K562 (cell line): ENCODE measurements around the gene MFAP2. TPM values are rescaled to one million over a fixed set of nuclear protein-coding genes. Genes with fewer than 3 reads are reported as not detected.

Source experiments
- ATAC-seq: fragments of 200-7000 bp; cut with Tn5 transposase; 3 replicates; pipeline ENCODE4 v1.9.1; 2020; ENCODE audit warnings: moderate library complexity
- BruUV-seq: library from RNA; stranded (reverse); fragments of 400-500 nt; replicated peaks from 2 replicates; lab custom pipeline; 2021; lab: Mats Ljungman, UMichigan
- CTCF ChIA-PET: fragments of 300-600 bp; formaldehyde crosslinking; extraction: SDS; loops from one replicate; lab custom pipeline; 2021; ENCODE audit warnings: low intra/inter-chr PET ratio; lab: Yijun Ruan, JAX
- POLR2A ChIA-PET: fragments of 300-600, 350-650 bp; sonication (Branson Sonifier 250); formaldehyde crosslinking; extraction: SDS; loops from one replicate; lab custom pipeline; 2021; ENCODE audit warnings: antibody characterized with exemption, inconsistent platforms; lab: Yijun Ruan, JAX
- DNase-seq, 4 experiments: peaks; one replicate each; pipeline versions ENCODE4 v3.0.0 to v3.0.0-alpha.2; 2011 to 2018; ENCODE audit warnings: low spot score in 3 of 4, mixed read lengths in 3 of 4; ENCODE audit errors: extremely low read depth in 1 of 4
- FAIRE-seq: peaks from 2 replicates; lab custom pipeline; 2011; peaks lifted over from hg19 to GRCh38; lab: Jason Lieb, UNC
- H2AFZ ChIP-seq: 2 replicates; pipeline ENCODE4 v1.6.0; 2011; ENCODE audit warnings: low read depth, low read length, control low read depth, inconsistent platforms
- H3K27ac ChIP-seq: fragments of 200-600 bp; 3 replicates; pipeline ENCODE4 v1.8.0; 2011; ENCODE audit warnings: low read depth, mild to moderate bottlenecking, control low read depth, inconsistent platforms, low read length, moderate library complexity, mixed read lengths; ENCODE audit errors: extremely low read depth
- H3K27me3 ChIP-seq, 2 experiments: fragments of 300-600 bp in 1 of 2; 2 replicates in 1 of 2; 3 replicates in 1 of 2; pipeline versions ENCODE4 v1.6.0 to v1.8.0; 2011; ENCODE audit warnings: inconsistent platforms in 2 of 2, low read length in 2 of 2, mild to moderate bottlenecking in 1 of 2, mixed read lengths in 1 of 2, moderate library complexity in 1 of 2; ENCODE audit not compliant: control insufficient read depth in 2 of 2, insufficient read depth in 2 of 2
- H3K36me3 ChIP-seq: fragments of 300-600 bp; 3 replicates; pipeline ENCODE4 v1.8.0; 2011; ENCODE audit warnings: mild to moderate bottlenecking, low read length, inconsistent platforms; ENCODE audit not compliant: control insufficient read depth, insufficient read depth
- H3K4me1 ChIP-seq, 2 experiments: fragments of 200-600 bp in 1 of 2; replicated peaks in 1 of 2; 2 replicates in 1 of 2; 3 replicates in 1 of 2; pipeline versions ENCODE4 v1.5.1 to v1.8.0; 2011; ENCODE audit warnings: inconsistent platforms in 2 of 2, low read length in 2 of 2, mild to moderate bottlenecking in 1 of 2, mixed read lengths in 1 of 2, moderate library complexity in 1 of 2; ENCODE audit not compliant: control insufficient read depth in 2 of 2, insufficient read depth in 2 of 2
- H3K4me2 ChIP-seq: 2 replicates; pipeline ENCODE4 v1.6.1; 2011; ENCODE audit warnings: low read length, control low read depth, inconsistent platforms, mixed read lengths; ENCODE audit not compliant: insufficient read depth
- H3K4me3 ChIP-seq: fragments of 200-600 bp; sonication (generic), shearing (Covaris generic); 2 replicates; pipeline ENCODE4 v1.5.1; 2016; ENCODE audit warnings: control low read depth, inconsistent platforms
- H3K79me2 ChIP-seq: fragments of 200-600 bp; 3 replicates; pipeline ENCODE4 v1.8.0; 2011; ENCODE audit warnings: low read length, inconsistent platforms; ENCODE audit not compliant: control insufficient read depth, insufficient read depth
- H3K9ac ChIP-seq, 2 experiments: 2 replicates each; pipeline versions ENCODE4 v1.6.0 to v1.6.1; 2011; ENCODE audit warnings: low read depth in 2 of 2, low read length in 2 of 2, control low read depth in 1 of 2, inconsistent platforms in 1 of 2, mild to moderate bottlenecking in 1 of 2, mixed read lengths in 1 of 2; ENCODE audit not compliant: insufficient read depth in 1 of 2
- H3K9me1 ChIP-seq: one replicate; pipeline ENCODE4 v1.6.0; 2011; ENCODE audit warnings: inconsistent platforms, mild to moderate bottlenecking, low read length, moderate library complexity; ENCODE audit not compliant: control insufficient read depth, insufficient read depth
- H3K9me3 ChIP-seq: replicated peaks from 2 replicates; pipeline ENCODE4 v1.5.1; 2011; ENCODE audit warnings: low read depth, low read length, inconsistent platforms; ENCODE audit not compliant: control insufficient read depth, insufficient read depth
- H4K20me1 ChIP-seq: replicated peaks from 2 replicates; pipeline ENCODE4 v1.6.1; 2011; ENCODE audit warnings: low read length, inconsistent platforms, mixed read lengths; ENCODE audit not compliant: control insufficient read depth, insufficient read depth
- C11orf30 ChIP-seq: fragments of 450-650 bp; IDR thresholded peaks from 2 replicates; pipeline ENCODE4 v1.6.1; 2016; ENCODE audit warnings: low read depth, mild to moderate bottlenecking
- FOXO4 ChIP-seq: fragments of 450-650 bp; formaldehyde crosslinking; IDR thresholded peaks from 2 replicates; pipeline ENCODE4 v1.4.0; 2020; ENCODE audit warnings: mild to moderate bottlenecking, moderate library complexity
- KLF1 ChIP-seq: fragments of 450-650 bp; IDR thresholded peaks from 2 replicates; pipeline ENCODE4 v1.6.1; 2016; ENCODE audit warnings: missing genetic modification characterization, missing compliant biosample characterization
- MAFF ChIP-seq: IDR thresholded peaks from 2 replicates; pipeline ENCODE4 v1.6.1; 2012; ENCODE audit warnings: low read length, improper control_type of control experiment
- MAFG ChIP-seq: fragments of 450-650 bp; conservative IDR thresholded peaks from 2 replicates; pipeline ENCODE4 v1.6.1; 2016; ENCODE audit warnings: missing genetic modification characterization, missing compliant biosample characterization
- MAFK ChIP-seq: IDR thresholded peaks from 2 replicates; pipeline ENCODE4 v1.6.1; 2011; ENCODE audit warnings: low read length, improper control_type of control experiment
- PRDM10 ChIP-seq: fragments of 450-650 bp; IDR thresholded peaks from 2 replicates; pipeline ENCODE4 v1.6.1; 2018; ENCODE audit not compliant: partially characterized antibody
- SOX6 ChIP-seq: fragments of 450-650 bp; IDR thresholded peaks from 2 replicates; pipeline ENCODE4 v1.6.1; 2014; ENCODE audit warnings: mild to moderate bottlenecking
- SRSF1 ChIP-seq: fragments of 200-400 bp; formaldehyde crosslinking; IDR thresholded peaks from 2 replicates; pipeline ENCODE4 v1.6.1; 2017; ENCODE audit warnings: mild to moderate bottlenecking, low read depth, low read length, moderate library complexity
- ZNF316 ChIP-seq: fragments of 450-650 bp; IDR thresholded peaks from 2 replicates; pipeline ENCODE4 v1.6.1; 2016
- WGBS: fragments of 100-300 bp; shearing (Covaris generic); methylation state at CpG from one replicate; pipeline ENCODE4 v1.1.6; 2016; ENCODE audit warnings: low coverage, mixed read lengths; ENCODE audit not compliant: insufficient coverage; ENCODE audit errors: missing lambda C conversion rate; 5-methylcytosine and 5-hydroxymethylcytosine counted together
- in situ Hi-C: fragments of 300-500 bp; cut with MboI; formaldehyde crosslinking; loops from 4 replicates; pipeline ENCODE4 v1.15.0; 2018; ENCODE audit warnings: inconsistent platforms, mixed read lengths
- intact Hi-C: fragments of 100-400 bp; cut with micrococcal nuclease; formaldehyde crosslinking; loops from 2 replicates; pipeline ENCODE4 v1.14.2; 2022
- polyA plus RNA-seq, 8 experiments: library from polyadenylated mRNA; depleted of rRNA in 4 of 8; stranded (reverse) in 5 of 8; unstranded in 3 of 8; fragments of >200 nt; fragmentation: Nextera tagmentation in 2 of 8; fragmentation: Illumina TruSeq in 1 of 8; extraction: Ambion mirVana in 2 of 8; extraction: Trizol in 1 of 8; gene quantifications; 2 replicates each; pipeline versions ENCODE4 v1.2.1 to v1.2.3, GENCODE V29; 2011 to 2014; ENCODE audit warnings: inconsistent platforms in 1 of 8, missing spikeins in 1 of 8
- total RNA-seq, 7 experiments: library from RNA; depleted of rRNA in 6 of 7; stranded (reverse); fragments of >200 nt in 6 of 7; fragmentation: Illumina TruSeq in 2 of 7; extraction: Trizol in 2 of 7; gene quantifications; 2 replicates each; pipeline versions ENCODE4 v1.2.1 to v1.2.3, GENCODE V29; 2011 to 2021; ENCODE audit warnings: low replicate concordance in 1 of 7

Gene MFAP2
- total and polyA plus RNA-seq, 9 of the 15 experiments (the other 6 are each of a cell fraction or from before 2014, with no cell fraction given) = not detected

- no peak overlapping the region for H3K4me3 ChIP-seq
- BruUV-seq = no TSS peak
- no peaks in the 10 kb centered on the region for H4K20me1 ChIP-seq
- H3K27ac ChIP-seq = no peak overlapping the region
- H3K9me3 ChIP-seq = no peaks in the 10 kb centered on the region
- H3K27me3 ChIP-seq = no peaks in the 10 kb centered on the region
- CTCF ChIA-PET = no interaction called here
- FAIRE-seq = no peak
- no peaks in the 10 kb centered on the region for H3K9me1 ChIP-seq
- H3K9ac ChIP-seq = no peak overlapping the region
- intact Hi-C loops (loop anchor here (5.0 kb wide), 1 partner anchor 408 kb away; no protein-coding TSS in a partner anchor), in situ Hi-C loops (loop anchor here (25.0 kb wide), 1 partner anchor 443 kb away; no protein-coding TSS in a partner anchor)
- no peak overlapping the region for H3K4me2 ChIP-seq
- H2AFZ ChIP-seq = no peak overlapping the region
- TF ChIP-seq MAFK (peak; percentile 85), FOXO4 (no peak), SOX6 (no peak), SRSF1 (no peak), MAFF (peak; percentile 80), C11orf30 (peak; percentile 84), MAFG (peak; percentile 74), PRDM10 (peak; percentile 31), ZNF316 (peak; percentile 90), KLF1 (tag) (no peak)
- H3K36me3 ChIP-seq = peaks cover 92% of the 10 kb centered on the region
- POLR2A ChIA-PET = interaction anchor here (1.6 kb wide), 1 partner anchor 11 kb away, joined by 3 read pairs; no protein-coding TSS in a partner anchor
- no peaks in the 10 kb centered on the region for H3K4me1 ChIP-seq
- peaks cover 6% of the 10 kb centered on the region; the same call in 1 of the 3 replicates for H3K79me2 ChIP-seq
- 86% methylated on average over 4 of the region's 4 CpGs for WGBS
- DNase-seq = no peak
- no peak for ATAC-seq
These were observed 49.8 kb upstream of the MFAP2 start for GRCh38 chr1:17030206-17030605.
